GM20431 (cell line): Measurements from ENCODE around the gene FOLR3.
"Not testable (repeated sequence)": the region's sequence is repeated elsewhere in the genome, so short reads cannot be mapped to it uniquely, and the experiment has no call there.

Experiments
- in situ Hi-C: fragments of 300-500 bp; cut with MseI, MboI; formaldehyde crosslinking; loops from one replicate; pipeline ENCODE4 v1.15.0; 2020; ENCODE audit warnings: low sequenced_read_pairs; ENCODE audit not compliant: unreplicated experiment

The FOLR3 gene

DNA sequence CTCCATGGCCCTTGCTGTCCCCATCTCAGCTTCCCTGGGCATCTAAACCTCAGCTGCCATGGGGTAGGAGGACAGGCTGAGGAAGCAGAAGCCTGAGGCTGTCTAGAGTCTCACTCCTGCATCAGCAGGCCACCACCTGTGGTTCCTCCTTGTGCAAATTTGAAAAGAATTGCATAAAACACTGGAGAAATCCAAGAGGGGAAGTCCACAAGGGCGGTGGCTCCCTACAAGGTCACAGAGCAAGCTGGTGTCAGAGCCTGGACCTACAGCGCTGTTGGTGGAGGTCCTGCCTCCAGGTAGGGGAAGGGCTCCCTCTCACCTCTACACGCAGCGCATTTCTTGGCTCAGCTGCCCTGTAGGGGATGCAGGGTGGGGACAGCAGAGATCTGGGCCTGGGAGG, at the start of gene FOLR3:
TSS of gene FOLR3 (plus strand) at position 253 of the 400 bp plus-strand sequence. CDS start 228 bp downstream, outside the sequence.
- in situ Hi-C loops = not testable (repeated sequence)

DNA sequence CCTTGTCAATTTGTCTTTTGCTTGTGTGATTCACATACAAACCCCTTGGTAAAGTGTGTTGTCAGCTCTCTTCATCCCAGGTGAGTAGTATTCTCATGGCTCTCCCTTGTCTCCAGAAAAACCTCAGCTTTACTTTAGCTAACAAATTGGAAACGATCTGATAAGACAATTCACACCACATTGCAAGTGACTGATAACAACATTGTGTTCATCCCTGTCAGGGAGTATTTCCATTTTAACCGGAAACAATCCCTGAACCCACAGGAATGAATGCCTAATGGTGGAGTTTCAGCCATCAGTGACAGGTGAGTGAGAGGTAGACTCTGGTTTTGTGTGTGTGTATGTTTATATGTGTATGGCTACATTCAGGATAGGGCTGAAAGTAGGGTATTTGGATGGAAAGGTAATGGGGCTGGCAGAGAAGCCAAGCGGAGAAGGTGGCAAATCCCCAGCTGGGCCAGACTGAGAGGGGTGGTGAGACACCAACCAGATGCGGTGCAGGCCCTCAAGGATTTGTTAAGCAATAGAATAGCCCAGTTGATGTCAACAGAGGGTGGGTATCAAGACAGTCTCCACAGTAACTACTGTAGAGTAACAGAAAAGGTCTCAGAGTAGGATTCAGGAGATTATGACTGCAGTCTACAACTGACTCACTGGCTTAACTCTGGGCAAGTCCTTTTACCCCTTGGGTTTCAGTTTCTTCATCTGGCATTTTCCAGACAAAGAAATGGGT, 47.3 kb upstream of the FOLR3 start:
- in situ Hi-C loops = no loop called here

DNA sequence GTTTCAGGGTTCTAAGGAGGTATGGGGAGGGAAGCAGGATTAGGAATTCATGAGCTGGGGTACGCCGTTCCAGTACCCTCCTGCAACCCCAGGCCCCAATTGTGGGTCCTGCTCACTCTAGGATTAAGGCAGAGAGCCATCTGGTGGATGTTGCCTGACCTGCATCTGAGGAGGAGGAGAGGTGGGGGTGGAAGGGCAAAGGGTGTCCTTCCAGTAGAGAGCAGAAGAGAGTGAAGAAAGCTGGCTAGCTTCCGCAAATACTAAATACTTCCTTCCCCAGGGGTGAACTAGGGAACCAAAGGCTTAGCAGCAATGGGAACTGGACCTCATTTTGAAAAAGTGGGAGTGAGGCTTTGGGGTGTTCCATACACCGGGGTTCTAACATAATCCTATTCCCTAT, 44.2 kb upstream of the FOLR3 start:
- in situ Hi-C loops = loop anchor here (10.0 kb wide), 1 partner anchor 56 kb away; no protein-coding TSS in a partner anchor

GRCh38 chr11:72098741-72099140, 36.8 kb upstream of the FOLR3 start:
- in situ Hi-C loops = loop anchor here (10.0 kb wide), 1 partner anchor 64 kb away; no protein-coding TSS in a partner anchor

DNA sequence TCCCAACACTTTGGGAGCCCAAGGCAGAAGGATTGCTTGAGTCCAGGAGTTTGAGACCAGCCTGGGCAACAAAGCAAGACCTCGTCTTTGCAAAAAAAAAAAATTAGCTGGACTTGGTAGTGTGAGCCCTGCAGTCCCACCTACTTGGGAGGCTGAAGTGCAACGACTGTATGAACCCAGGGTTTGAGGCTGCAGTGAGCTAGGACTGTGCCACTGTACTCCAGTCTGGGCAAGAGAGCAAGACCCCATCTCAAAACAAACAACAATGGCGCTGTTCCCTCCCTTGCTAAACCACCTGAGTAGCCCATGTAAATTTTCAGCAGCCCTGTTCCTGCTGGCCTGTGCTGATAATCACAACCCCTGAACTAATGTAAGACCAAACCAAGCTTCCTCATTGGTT, 35.5 kb upstream of the FOLR3 start:
- in situ Hi-C loops = no loop called here

DNA sequence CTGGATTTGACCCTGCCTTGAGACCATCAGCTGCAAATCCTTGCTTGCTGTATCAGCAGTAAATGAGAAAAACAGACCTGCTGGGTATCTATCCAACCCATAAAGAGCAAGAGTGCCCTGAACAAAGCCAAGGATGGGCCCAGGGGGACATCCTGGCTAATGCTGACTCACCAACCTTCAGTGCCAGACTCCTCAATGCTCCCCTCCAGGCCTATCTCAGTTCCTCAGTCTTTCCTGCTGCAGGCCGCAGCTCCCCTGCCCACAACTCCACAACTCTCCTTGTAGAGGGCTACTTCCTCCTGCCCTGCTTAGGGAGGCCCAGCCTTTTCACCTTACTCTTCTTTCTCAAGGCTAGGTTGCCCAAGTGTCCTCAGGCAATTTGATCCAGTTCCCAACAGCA, 35.1 kb upstream of the FOLR3 start:
- in situ Hi-C loops = no loop called here

GRCh38 chr11:72102162-72102561, 33.4 kb upstream of the FOLR3 start:
- in situ Hi-C loops = no loop called here

DNA sequence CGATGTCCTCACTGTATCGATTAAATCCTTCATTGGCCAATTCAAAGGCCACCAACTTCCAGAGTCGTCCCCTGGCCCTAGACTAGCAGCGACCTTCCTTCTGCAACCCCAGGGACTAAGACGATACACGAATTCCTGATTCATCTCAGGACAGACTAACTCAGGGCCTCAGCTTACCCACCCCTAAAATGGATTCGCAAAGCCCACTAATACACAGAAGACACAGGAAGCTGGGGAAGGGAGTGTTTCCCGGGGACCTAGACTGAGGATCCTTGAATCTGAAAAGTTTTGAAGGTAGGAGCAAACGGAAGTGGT, 32.9 kb upstream of the FOLR3 start:
- in situ Hi-C loops = no loop called here

DNA sequence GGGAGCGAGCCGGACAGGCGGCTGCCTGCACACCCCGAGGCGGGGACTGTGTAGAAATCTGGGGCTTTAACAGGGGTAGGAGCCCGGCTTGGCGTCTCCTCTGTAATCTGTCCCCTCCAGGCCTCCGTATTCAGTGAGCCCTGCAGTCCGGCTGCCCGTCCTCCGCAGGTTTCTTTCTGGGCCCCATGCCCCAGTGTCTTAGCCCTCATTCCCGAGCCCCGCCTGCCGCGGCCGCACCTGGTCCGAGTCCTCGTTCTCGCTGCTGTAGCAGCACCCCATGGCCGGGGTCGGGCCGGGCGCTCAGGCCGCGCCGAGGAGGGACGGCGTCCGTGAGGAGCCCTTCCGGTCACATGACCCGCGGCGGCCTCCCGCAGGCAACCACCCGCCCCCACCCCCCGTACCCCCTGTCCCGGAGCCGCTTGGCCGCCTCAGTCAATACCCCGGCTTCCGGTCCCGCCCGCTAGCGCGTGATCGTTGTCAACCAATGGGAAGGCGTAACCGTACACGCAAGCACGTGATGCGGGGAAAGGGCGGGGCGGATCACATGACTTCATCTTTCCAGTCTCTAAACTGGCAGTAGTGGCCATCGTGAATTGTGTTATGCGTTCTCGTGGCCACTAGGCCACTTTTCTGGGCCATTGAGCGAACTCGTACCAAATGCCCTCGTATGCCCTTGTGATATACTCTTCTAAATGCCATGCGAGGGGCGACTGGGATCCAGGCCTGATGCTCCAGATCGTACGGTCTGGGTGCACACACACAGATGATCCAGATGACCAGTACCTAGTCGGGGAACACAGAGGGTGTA, 32.4 kb upstream of the FOLR3 start, which contains the start of gene LAMTOR1:
TSS of gene LAMTOR1 (minus strand) at position 352 of the 808 bp plus-strand sequence. CDS start at position 279, 73 bp downstream.
- in situ Hi-C loops = no loop called here

GRCh38 chr11:72103754-72104167, 31.8 kb upstream of the FOLR3 start:
- in situ Hi-C loops = no loop called here

DNA sequence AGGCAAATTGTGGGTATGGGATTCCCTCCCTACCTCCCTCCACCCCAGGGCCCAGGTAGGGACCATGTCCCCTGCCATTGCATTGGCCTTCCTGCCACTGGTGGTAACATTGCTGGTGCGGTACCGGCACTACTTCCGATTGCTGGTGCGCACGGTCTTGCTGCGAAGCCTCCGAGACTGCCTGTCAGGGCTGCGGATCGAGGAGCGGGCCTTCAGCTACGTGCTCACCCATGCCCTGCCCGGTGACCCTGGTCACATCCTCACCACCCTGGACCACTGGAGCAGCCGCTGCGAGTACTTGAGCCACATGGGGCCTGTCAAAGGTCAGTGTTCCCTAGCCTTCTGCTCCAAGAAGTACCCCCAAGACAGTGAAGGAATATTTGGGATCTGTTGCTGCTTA, 29.6 kb upstream of the FOLR3 start, which contains the start of gene TOMT:
TSS of gene TOMT (plus strand) at position 37 of the 400 bp plus-strand sequence. CDS start at position 65, 28 bp downstream.
- in situ Hi-C loops = no loop called here

- in situ Hi-C loops = no loop called here
These were observed 24.0 kb upstream of the FOLR3 start for GRCh38 chr11:72111300-72112142.

DNA sequence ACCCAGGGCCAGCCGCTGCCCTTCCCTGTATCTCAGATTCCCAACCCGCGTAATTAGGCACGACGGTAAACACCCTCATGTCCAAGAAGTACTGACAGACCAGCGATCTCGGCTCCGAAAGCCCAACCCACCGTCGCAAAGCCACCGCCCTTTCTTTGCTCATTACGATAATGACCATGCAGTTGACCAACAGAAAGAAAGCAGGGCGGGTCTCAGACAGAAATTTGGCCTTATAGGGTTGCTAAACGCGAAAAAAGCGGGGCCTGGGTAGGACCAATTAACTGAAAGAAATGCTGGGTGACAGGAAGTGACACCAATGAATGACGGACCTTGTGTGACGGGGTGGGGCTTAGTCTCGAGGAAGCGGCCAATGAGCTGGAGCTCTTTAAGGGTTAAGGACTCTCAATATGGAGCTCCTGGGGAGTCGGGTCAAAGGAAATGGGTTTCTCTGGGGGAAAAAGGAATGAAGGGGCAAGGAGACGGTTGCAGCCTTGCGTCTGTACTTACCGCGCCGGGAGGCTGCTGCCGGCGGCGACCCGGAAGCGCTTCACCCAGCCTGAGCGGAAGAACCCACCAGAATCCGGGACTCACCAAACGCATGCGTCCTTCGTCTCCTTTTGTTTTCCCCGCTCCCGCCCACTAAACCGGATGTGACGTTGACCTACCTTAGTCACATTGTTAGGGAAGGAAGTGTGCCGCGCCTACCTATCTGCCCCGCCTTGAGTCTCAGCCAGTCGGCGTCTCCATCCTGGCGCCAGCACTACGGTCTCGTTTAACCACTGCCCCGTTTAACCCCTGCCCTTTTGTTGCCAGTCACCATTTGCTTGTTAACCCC, 23.2 kb upstream of the FOLR3 start, which contains the start of gene ANAPC15:
TSS of gene ANAPC15 (minus strand) at position 553 of the 835 bp plus-strand sequence. CDS start 1,419 bp downstream, outside the sequence.
- in situ Hi-C loops = no loop called here

- in situ Hi-C loops = no loop called here
These were observed 22.3 kb upstream of the FOLR3 start for GRCh38 chr11:72112978-72113808.

- in situ Hi-C loops = no loop called here
These were observed 21.0 kb upstream of the FOLR3 start for GRCh38 chr11:72114570-72114969.

GRCh38 chr11:72116019-72116755, 19.3 kb upstream of the FOLR3 start:
- in situ Hi-C loops = no loop called here

- in situ Hi-C loops = no loop called here
These were observed 16.3 kb upstream of the FOLR3 start for GRCh38 chr11:72119198-72119597.

GRCh38 chr11:72120930-72121329, 14.6 kb upstream of the FOLR3 start:
- in situ Hi-C loops = no loop called here
